Psoas muscle (tissue), 8 donors: ENCODE data around the gene BCL2L15. TPM values are rescaled to one million over a fixed set of nuclear protein-coding genes. Genes with fewer than 3 reads are reported as not detected.

ENCODE experiments used
- ATAC-seq, 4 donors: fragments of 200-7000 bp; cut with Tn5 transposase; one replicate each; pipeline ENCODE4 v1.9.1; 2020; ENCODE audit warnings: moderate library complexity in 3 of 4, mild to moderate bottlenecking in 2 of 4
- DNase-seq, 2 donors: peaks; one replicate each; pipeline ENCODE4 v3.0.0-alpha.2; 2020
- H3K27ac ChIP-seq: fragments of 200-600 bp; one replicate; pipeline ENCODE4 v1.8.0; 2022
- H3K27me3 ChIP-seq, 3 donors: fragments of 200-600 bp in 1 of 3; one replicate each; pipeline versions ENCODE4 v1.6.1 to v1.8.0; 2013 to 2022; ENCODE audit warnings: low read length in 2 of 3, mild to moderate bottlenecking in 2 of 3, moderate library complexity in 1 of 3; ENCODE audit not compliant: insufficient read depth in 3 of 3
- H3K36me3 ChIP-seq, 2 donors: fragments of 200-600 bp in 1 of 2; one replicate each; pipeline versions ENCODE4 v1.6.1 to v1.8.0; 2013 to 2022; ENCODE audit warnings: low read depth in 1 of 2, mild to moderate bottlenecking in 1 of 2, moderate library complexity in 1 of 2; ENCODE audit not compliant: insufficient read depth in 1 of 2
- H3K4me1 ChIP-seq: fragments of 200-600 bp; one replicate; pipeline ENCODE4 v1.8.0; 2022
- H3K4me3 ChIP-seq: fragments of 200-600 bp; one replicate; pipeline ENCODE4 v1.8.0; 2022; ENCODE audit warnings: mild to moderate bottlenecking
- H3K9me3 ChIP-seq: fragments of 200-600 bp; one replicate; pipeline ENCODE4 v1.8.0; 2022
- CTCF ChIP-seq: fragments of 200-600 bp; IDR thresholded peaks from one replicate; pipeline ENCODE4 v1.8.0; 2022; ENCODE audit warnings: antibody characterized with exemption
- WGBS, 3 donors: extraction: QIAGEN DNeasy Blood & Tissue Kit; methylation state at CpG; one replicate each; pipeline versions ENCODE4 v1.1.6 to v1.1.7; 2013; 5-methylcytosine and 5-hydroxymethylcytosine counted together
- intact Hi-C, 2 donors: fragments of 100-400 bp; cut with DNase I; formaldehyde crosslinking; loops; one replicate each; pipeline versions ENCODE4 v1.11.0 to v1.14.2; 2022
- polyA plus RNA-seq, 3 donors: library from polyadenylated mRNA; stranded (reverse); fragments of 200-250 nt; gene quantifications; one replicate each; pipeline ENCODE4 v1.2.3, GENCODE V29; 2013
- total RNA-seq, 4 donors: library from RNA; stranded (reverse); fragmentation: NEBNext Ultra II Directional in 2 of 4; extraction: Animal tissue kit (Norgen Biotek cat#: 25700) in 2 of 4; gene quantifications; one replicate each; pipeline versions ENCODE4 v1.2.1 to v1.2.4, GENCODE V29; 2021 to 2023
- donor health status: healthy with polysubstance abuse.
- donor health status: DM: no; HTN: no; CAD: no; lungs with moderate emphysema.
- donor health status: Bipolar disorder and iron deficiency.
- donor health status: healthy.
- donor health status: DM: yes; HTN: yes; CAD: no.
- donor health status: DM: no; HTN: no; CAD: no.
- donor health status: DM: no; HTN: no; CAD: no.
- donor health status: DM: yes; HTN: yes; CAD: no.

The BCL2L15 gene
- total and polyA plus RNA-seq, 7 donors: 0.03 to 0.44 (median 0.26) TPM

GRCh38 chr1:113934511-113935055 lies 47.2 kb upstream of the BCL2L15 start:
- ATAC-seq (no peak), DNase-seq (no peak)
- TF ChIP-seq CTCF: no peak
- WGBS, 3 donors: 38 to 78% (median 55%) methylated on average over 5 of the region's 5 CpGs
- no peak overlapping the region for H3K27ac ChIP-seq
- no peaks in the 10 kb centered on the region for H3K9me3 ChIP-seq
- intact Hi-C loops: no loop called here
- H3K36me3 ChIP-seq: no peaks in the 10 kb centered on the region
- H3K27me3 ChIP-seq: no peaks in the 10 kb centered on the region
- H3K4me3 ChIP-seq: no peak overlapping the region
- H3K4me1 ChIP-seq: peaks cover 70% of the 10 kb centered on the region

GRCh38 chr1:113934006-113934405 lies 46.6 kb upstream of the BCL2L15 start:
- Histone ChIP-seq H3K4me1 (peaks cover 64% of the 10 kb centered on the region), H3K27me3 (no peaks in the 10 kb centered on the region), H3K36me3 (no peaks in the 10 kb centered on the region), H3K27ac (no peak overlapping the region), H3K9me3 (no peaks in the 10 kb centered on the region), H3K4me3 (no peak overlapping the region)
- no peak for TF ChIP-seq CTCF
- intact Hi-C loops: no loop called here
- DNase-seq: no peak
- no peak for ATAC-seq

GRCh38 chr1:113931451-113931851 lies 44.1 kb upstream of the BCL2L15 start:
- DNase-seq (no peak), ATAC-seq (no peak)
- Histone ChIP-seq H3K27ac (peak overlapping the region; percentile 96), H3K36me3 (no peaks in the 10 kb centered on the region), H3K4me1 (peaks cover 58% of the 10 kb centered on the region), H3K4me3 (peak overlapping the region; percentile 86), H3K9me3 (no peaks in the 10 kb centered on the region), H3K27me3 (no peaks in the 10 kb centered on the region)
- WGBS, 3 donors: 12 to 34% (median 13%) methylated on average over 3 of the region's 3 CpGs
- TF ChIP-seq CTCF: no peak
- intact Hi-C loops: no loop called here

DNA sequence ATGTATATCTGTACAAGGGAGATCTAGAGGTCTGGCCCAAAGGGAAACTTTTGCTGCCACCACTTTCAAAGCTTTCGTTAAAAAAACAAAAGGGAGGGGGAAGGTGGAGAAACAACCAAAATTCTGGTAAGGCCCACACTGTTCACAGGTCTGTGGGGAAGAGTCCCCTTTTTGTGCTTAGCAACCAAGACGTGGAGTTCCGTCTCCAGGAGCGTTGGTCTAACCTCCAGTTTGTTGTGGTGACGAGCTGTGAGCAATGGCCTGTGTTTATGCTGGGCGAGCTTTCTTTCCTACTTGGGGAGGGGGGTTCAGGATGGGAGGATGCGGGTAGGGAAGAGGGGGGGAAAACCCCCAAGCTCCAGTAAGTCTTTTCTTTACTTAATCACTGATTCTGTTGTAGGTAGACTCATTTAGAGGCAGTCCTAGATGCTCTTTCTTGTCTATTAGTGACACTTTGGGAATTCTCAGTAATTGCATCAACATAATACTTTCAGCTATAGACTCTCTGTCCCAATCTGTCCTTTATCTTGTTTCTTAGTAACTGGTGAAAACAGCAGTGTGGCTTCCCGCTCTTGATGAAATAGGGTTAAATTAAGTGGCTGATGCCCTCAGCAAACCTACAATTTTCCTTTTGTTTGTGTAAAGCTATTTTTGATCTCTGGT lies 43.2 kb upstream of the BCL2L15 start:
- ATAC-seq (peak in 1 of 4 donors; percentile 20), DNase-seq (no peak)
- Histone ChIP-seq H3K4me3 (peak overlapping the region; percentile 86), H3K27ac (peak overlapping the region; percentile 96), H3K4me1 (peaks cover 52% of the 10 kb centered on the region), H3K36me3 (no peaks in the 10 kb centered on the region), H3K27me3 (no peaks in the 10 kb centered on the region), H3K9me3 (no peaks in the 10 kb centered on the region)
- WGBS, 3 donors: 3 to 6% (median 5%) methylated on average over 8 of the region's 8 CpGs
- no peak for TF ChIP-seq CTCF
- intact Hi-C loops: no loop called here
